CMK (cell line): Measurements from ENCODE around the gene HSF5.
"Not testable (repeated sequence)": the region's sequence is repeated elsewhere in the genome, so short reads cannot be mapped to it uniquely, and the experiment has no call there.

Source experiments
- DNase-seq: peaks from one replicate; pipeline ENCODE4 v3.0.0-alpha.2; 2010; ENCODE audit warnings: low read depth

HSF5 gene

DNA sequence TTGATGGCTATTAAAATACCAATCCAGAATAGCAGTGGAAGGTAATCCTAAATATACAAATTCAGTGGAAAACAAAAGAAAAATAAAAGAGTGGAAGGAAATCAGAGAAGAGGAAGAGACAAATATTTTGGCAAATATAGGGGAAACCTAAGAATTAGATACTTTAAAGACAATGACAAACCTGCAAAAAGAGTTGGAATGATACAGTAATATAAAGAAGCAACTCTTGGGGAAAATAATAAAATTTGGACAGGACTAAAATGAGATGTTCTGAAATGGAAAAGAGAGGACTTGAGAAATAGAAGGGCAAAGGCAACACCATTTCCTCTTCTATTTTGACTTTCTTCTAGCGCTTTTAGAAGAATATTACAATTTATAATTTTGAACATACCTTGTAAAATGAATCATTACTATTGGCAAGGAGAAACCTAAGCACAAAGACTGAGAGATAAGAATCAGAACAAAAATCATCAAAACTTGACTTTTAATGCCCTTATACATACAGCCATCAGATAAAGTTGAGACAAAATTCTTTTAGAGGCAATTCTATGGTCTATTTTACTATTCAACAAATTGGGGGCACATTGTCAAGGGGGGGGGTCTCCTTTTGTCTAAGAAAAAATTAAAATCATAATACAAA is 76.0 kb downstream of the HSF5 start:
- DNase-seq, result no peak

GRCh38 chr17:58411408-58411894 is 76.8 kb downstream of the HSF5 start:
- no peak for DNase-seq

DNA sequence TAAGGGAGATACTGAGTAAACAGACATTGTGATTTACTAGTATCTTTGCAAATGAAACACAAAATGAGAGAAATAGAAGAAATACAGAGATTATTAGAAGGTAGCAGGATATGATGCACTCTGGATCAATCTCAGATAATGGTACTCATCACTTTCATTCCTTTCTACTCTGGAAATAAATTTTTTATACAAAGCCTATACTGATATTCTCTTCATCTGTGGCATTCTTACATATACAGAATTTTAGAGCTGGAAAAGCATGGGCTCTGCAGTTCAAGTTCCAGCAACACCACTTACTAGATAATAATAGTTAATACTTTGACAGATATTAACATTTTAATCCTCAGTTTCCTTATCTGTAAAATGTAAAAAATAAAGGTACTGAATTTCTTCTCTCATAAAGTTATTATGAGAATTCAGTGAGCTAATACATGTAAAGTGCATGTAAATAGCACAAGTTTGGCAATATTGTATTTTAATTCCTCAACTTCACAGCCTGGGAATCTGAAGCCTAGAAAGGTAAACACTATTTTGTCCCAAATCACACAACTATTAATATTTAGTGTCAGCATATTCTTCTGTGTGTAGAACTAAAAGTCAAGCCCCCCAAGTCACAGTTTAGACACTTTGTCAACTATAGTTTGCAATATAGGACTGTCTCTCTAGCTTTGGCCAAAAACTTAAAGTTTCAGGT is 77.3 kb downstream of the HSF5 start:
- no peak for DNase-seq

GRCh38 chr17:58409432-58409831 is 78.8 kb downstream of the HSF5 start:
- DNase-seq, result no peak

DNA sequence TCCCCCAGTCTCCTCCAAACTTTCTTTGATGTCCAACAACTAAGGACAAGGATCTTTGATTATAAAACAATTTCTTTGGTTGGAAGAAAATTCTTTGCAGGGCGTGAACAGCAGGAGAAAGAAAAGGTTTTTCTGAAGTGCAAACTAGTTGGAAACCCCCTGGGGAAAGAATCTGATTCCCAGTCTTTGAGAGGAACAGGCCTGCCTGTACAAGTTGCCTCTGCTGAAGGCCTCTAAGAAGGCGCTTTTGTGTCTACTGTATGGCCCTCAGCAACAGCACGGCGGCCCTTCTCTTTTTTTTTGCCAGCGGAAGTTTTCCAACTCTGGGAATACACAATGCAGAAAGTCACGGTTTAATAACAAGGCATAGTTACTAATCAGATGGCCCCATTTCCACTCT is 84.9 kb downstream of the HSF5 start:
- DNase-seq, result no peak

GRCh38 chr17:58402679-58403078 is 85.5 kb downstream of the HSF5 start:
- no peak for DNase-seq

DNA sequence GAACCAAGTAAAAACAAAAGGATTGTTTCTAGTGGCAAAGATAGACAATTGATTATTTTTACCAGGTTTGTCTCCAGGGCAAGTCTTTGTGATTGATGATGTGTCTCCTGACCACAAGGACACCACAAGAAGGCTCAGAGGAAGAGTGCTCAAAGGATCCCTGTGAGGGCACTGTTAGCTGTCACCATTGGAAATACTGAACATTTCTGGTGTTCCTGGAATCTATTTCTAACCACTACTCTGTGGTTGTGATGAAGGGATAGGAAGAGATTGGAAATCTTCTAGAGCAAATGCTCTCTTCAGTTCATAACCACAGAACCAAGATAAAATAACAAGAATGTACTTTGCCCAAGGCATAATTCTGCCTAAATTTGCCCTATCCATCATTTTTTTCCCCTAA is 86.2 kb downstream of the HSF5 start:
- no peak for DNase-seq

DNA sequence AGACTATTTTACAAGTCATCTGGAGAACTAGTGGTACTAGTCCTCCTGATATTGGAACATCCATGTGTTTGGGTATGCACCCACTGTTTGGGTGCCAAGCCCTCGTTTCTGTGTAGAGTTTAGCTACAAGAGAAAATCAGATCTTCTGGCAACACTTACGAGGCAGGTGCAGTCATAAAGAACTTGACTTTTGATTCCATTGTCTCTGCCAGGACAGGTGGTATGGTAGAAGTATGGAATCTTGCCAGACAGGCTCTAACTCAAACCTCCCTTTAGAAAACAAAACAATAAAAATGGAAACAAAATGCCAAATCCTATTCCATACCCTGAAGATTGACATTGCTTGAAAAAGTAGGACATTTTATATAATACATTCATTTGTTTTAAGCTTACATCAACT is 86.9 kb downstream of the HSF5 start:
- DNase-seq, result no peak

DNA sequence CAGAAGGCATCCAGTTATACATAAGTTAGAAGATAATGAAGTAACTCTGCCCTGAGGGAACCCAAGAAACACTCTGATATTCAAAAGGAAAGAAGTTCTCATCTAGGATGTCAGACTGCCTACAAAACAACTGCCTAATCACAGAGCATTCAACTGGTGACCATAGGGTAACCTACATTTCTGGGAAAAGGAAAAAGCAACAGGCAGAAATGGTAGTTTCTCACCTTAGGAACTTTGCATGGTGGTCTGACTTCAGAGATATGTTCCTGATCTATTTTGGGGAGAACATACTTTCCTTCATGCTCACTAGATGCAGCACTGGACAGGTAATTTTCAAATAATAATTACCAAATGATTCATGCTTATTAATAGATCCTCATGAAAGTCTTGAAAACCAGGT is 87.4 kb downstream of the HSF5 start:
- no peak for DNase-seq

DNA sequence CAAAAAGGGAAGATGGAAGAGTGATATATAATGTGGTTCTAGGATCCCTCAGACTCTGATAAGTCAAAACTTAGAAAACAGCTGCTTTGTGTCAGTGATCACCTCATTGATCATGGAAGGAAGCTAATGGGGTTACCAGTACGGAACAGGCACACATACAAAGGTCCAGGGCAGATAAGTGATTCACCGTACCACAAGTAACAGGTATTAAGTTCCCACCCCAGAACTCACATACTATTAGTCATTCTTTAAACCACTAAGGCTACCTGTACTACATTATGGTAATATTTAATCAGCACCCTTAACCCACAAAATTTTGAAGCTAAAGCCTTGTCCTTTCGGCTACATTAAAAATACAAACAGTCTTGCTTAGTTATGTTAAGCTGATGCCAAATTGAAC is 88.2 kb downstream of the HSF5 start:
- DNase-seq, result no peak

DNA sequence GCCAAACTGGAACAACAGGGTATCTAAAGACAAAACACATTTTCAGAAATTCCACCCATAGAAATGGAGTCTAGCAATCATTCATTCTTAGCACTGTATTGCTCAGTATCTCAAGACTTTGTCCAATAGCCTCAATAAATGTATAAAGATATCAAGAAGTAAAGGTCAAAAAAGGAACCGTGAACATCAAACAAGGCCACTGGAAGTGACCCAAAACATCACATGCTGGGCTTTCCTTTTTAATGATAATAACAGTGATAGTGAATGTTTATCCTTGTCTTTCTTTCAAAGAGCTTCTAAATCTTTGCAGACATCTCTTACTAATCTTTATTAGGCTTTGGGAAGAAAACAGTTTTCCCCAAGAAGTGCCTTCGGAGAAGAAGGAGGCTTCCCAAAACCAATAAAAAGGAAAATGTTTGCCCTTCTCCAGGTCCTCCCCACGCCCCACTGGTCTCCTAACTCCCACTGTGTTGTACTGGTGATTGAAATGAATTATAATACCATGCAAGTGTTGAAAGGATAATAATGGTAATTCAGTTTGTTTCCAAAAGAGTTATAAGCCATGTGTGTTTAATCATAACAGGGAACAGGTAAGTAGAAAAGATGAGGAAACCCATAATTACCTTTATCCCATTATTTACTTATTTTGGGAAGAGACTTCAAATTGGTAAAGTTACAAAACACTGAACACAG is 89.5 kb downstream of the HSF5 start:
- no peak for DNase-seq

GRCh38 chr17:58397421-58397820 is 90.8 kb downstream of the HSF5 start:
- not testable (repeated sequence) for DNase-seq

DNA sequence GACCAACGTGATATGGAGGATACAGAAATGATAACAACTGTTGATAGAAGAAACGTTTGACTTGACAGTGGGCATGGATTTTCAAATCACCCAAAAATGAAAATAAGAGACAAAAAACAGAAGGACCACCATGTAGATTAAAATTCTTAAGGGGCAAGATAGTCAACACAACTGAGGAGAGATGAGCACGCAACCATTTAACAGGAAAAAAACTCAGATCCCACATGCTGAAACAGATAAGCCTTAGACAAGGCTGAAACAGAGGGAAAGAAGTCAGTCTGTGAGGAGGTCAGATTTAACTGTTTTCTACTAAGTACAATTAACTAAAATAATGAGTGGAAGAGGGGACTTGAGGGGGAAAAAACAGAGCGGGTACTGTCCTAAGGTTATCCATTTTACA is 92.0 kb downstream of the HSF5 start:
- DNase-seq, result no peak

DNA sequence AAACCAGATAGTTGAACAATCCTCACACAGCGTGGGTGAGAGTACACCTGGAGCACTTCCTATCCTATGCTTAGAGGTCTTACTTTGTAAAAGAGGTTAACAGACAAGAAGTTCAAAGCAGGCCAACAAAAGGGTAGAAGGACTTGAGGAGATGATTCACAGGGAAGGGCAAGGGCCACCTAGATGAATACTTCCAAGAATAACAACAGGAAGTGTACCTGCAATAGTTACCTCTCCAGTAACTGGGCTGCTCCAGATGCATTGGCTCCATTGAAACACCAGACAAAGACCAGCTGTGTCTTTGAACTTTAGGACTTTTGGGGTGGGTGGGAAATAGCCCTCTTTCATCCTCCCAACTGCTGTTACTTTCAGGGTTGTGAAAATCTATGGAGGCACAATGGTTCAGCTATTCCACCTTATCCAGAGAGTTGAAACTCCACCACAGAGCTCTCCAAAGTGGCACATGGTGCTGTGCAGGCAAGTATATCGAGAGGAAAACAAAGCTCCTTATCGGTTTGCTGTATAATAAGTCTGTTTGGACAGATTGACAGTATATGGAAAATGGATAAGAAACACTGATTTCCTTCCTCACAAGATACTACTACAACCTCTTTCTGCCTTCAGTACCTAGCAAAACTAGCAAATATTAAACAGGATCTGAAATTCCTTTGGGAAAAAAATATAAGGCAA is 93.5 kb downstream of the HSF5 start:
- DNase-seq, result no peak

GRCh38 chr17:58391302-58391984 is 96.8 kb downstream of the HSF5 start:
- no peak for DNase-seq

DNA sequence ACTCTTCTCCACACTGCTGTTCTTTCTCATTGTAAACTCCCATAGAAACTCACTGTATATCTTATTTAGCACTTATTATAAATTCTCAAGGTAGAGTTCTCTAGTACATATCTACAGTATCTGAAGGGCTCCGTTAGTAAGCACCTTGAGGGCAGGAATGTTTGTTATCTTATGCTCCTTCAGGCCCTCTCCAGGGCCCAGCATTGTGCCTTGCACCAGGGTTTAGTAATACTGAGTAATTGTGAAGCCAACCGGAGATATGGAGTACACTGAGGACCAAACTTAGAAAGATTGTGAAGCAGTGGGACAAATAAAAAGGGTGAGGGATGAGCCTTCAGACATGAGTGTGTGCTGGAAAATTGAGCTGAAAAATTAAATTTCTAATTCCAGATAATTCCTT is 97.3 kb downstream of the HSF5 start:
- DNase-seq, result no peak

GRCh38 chr17:58388302-58389190 is 99.7 kb downstream of the HSF5 start:
- no peak for DNase-seq

DNA sequence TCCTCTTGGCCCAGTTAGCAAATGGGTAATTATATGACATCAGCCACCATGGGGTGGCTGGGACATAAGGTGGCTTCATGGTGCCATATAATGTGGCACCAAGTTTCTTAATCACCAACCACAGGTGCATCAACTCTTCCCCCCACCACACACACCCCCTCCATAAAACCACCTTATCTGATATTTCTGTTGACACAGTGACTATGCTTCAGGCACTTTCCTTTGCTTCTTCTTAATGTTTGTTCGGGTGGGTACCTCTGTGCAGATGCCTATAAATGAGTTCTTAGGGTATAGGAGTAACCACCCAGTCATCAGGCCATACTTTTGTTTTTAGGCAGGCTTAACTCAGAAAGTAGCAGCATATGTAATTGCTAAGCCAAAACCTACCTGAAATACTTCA is 100.4 kb downstream of the HSF5 start:
- DNase-seq, result no peak

DNA sequence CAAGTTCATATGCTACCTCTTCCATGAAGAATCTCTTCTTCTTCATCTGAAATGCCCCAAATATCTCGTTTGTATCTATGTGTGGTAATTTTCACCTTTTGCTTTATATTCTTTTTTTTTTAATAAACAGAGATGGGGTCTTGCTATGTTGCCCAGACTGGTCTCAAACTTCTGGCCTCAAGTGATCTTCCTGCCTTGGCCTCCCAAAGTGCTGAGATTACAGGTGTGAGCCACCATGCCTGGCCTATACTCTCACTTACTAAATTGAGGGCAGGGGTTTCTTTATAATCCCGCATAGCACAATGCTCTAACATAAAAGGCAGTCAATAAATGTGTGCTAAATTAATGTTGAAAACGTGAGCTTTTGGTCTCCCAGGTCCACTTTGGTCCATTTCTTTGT is 101.5 kb downstream of the HSF5 start:
- no peak for DNase-seq

DNA sequence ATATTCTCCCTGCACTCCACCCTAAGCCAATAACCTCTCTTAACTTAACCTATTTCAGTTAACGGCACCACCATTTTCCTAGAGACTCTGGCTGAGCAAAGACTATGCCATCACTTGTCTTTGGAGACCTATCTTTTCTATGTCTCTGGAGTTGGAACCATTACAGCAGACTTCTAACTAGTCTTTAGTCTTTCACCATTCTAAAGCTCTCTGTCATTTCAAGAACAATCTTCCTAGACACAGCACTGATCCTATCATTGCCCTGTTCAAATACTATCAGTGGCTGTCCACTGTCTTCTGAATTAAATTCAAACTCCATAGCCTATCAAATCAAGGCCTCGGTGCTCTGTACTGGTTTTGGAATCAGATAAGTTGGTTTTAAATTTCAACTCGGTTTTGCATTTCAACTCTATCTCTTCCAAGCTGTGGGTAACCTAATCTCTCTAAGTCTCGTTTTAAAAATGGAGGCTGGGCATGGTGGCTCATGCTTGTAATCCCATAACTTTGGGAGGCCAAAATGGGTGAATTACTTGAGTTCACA is 102.8 kb downstream of the HSF5 start:
- DNase-seq, result no peak

GRCh38 chr17:58384897-58385296 is 103.3 kb downstream of the HSF5 start:
- no peak for DNase-seq
